Measurements from ENCODE around the gene KLHL29.

KLHL29 gene

DNA sequence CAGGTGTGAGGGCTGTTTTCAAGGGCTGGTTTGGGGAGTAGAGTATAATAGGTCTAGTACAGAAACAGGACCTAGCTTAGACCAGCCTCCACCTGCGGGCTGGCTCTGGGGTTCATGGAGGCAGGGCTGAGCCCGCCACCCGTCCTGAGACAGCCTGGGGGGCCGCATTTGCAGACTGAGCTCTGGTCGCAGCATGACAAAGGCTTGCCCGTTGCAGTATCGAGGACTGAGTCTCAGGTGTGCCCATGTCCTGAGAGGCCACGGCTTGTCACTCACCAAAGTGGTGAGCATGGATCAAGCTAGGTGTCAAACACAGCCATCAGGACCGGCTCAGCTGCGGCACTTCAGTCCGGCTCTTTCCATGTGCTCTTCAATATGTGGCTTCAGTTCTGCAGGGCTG lies 144.7 kb downstream of the KLHL29 start:
- TF ChIP-seq, protein P1, sequence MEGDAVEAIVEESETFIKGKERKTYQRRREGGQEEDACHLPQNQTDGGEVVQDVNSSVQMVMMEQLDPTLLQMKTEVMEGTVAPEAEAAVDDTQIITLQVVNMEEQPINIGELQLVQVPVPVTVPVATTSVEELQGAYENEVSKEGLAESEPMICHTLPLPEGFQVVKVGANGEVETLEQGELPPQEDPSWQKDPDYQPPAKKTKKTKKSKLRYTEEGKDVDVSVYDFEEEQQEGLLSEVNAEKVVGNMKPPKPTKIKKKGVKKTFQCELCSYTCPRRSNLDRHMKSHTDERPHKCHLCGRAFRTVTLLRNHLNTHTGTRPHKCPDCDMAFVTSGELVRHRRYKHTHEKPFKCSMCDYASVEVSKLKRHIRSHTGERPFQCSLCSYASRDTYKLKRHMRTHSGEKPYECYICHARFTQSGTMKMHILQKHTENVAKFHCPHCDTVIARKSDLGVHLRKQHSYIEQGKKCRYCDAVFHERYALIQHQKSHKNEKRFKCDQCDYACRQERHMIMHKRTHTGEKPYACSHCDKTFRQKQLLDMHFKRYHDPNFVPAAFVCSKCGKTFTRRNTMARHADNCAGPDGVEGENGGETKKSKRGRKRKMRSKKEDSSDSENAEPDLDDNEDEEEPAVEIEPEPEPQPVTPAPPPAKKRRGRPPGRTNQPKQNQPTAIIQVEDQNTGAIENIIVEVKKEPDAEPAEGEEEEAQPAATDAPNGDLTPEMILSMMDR (IDR thresholded peaks at IDR 0.05; ENCODE audit: low read depth, low read length, missing control alignments), result no peak
- no peak overlapping the region for H3K4me3 ChIP-seq (ENCODE audit: low read depth, low read length)
- no peak for DNase-seq (ENCODE audit: low read depth)

DNA sequence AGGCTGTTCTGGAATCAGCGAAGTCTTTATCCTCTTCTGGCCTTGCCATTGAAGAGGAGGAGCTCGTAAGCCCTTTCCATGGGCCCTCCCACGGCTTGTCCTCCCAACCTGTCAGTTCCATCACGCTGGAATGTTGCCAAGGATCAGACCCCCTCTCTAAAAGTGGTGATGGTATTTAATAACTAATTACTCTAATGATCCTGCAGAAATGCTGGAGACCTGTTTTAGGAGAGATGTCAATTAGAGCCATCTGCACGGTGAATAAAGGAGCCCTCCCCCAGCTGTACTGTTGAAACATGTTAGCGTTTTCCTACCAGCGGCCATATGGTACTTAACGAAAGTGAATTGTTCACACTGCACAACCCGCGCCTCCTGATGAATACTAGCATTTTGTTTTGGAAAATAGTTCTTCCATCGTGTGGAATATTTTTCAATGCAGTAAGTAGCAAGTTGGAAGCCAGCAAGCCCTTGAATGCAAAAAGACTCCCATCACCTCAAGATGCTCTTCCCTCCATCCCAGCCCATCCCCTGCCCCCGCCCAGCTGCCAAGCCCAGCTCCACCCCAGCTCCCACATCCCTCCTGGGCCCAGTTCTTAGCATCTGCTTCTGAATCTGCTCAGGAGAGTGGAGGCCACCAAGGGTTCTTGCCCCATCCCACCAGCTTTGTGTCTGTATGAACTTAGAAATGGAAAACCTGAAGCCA lies 145.4 kb downstream of the KLHL29 start:
- no peak for DNase-seq (ENCODE audit: low read depth)
- no peak overlapping the region for H3K4me3 ChIP-seq (ENCODE audit: low read depth, low read length)
- TF ChIP-seq, protein P1 (IDR thresholded peaks at IDR 0.05; ENCODE audit: low read depth, low read length, missing control alignments), result no peak

DNA sequence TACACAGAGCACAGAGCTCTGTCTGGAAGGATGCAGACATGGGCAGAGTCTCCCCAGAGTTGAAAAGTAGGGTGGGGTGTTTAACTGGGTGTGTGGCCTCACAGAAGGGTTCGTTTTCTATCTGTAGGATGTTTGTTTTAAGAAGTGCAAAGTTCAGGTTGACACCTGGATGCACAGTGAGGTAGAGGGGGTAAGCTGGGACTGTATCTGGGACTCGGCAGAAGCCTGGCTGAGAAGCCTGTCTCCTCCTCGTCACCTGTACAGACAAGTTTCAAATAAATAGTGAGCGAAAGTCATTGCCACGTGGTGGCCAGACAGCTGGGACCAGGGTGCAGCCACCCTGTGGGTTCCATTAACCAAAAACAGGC lies 145.9 kb downstream of the KLHL29 start:
- TF ChIP-seq, protein P1 (IDR thresholded peaks at IDR 0.05; ENCODE audit: low read depth, low read length, missing control alignments), result no peak
- H3K4me3 ChIP-seq (ENCODE audit: low read depth, low read length), result no peak overlapping the region
- no peak for DNase-seq (ENCODE audit: low read depth)

DNA sequence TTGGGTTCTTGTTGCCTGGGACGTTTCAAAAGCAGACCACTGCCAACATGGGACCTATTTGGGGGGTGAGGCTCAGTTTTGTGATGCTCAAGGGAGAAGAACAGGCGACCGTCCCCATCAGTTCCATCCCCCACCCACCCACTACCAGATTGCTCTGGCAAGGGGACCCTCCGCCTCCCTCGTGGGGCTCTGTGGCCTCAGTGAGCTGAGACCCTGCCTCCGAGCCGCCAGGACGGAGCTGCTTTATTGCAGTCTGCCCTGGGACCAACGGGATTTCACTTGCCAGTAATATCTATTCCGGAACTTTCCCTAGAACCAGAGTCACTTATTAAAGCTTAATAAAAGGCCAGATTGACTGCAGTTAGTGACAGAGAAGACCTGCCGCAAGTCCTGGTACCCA lies 146.3 kb downstream of the KLHL29 start:
- TF ChIP-seq, protein P1 (IDR thresholded peaks at IDR 0.05; ENCODE audit: low read depth, low read length, missing control alignments), result no peak
- no peak overlapping the region for H3K4me3 ChIP-seq (ENCODE audit: low read depth, low read length)
- DNase-seq (ENCODE audit: low read depth), result no peak

DNA sequence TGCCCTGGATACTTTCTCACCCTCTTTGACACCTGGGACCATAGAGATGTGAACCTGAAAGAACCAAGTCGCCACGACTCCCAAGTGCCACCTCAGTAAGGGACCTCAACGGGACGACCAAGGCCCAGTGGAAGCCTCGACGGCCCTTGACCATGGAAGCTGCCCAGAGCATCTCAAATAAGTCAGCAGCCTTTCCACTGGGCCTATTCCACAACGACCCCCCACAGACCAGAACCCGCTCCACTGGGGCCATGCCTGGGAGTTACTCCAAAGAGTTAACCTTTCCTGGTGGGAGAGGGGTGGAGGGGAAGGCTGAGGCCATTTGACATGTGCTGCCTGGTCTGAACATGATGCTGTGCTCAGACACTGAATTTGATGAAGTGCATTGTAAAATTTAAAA lies 146.9 kb downstream of the KLHL29 start:
- no peak for DNase-seq (ENCODE audit: low read depth)
- TF ChIP-seq, protein P1 (IDR thresholded peaks at IDR 0.05; ENCODE audit: low read depth, low read length, missing control alignments), result no peak
- H3K4me3 ChIP-seq (ENCODE audit: low read depth, low read length), result no peak overlapping the region

DNA sequence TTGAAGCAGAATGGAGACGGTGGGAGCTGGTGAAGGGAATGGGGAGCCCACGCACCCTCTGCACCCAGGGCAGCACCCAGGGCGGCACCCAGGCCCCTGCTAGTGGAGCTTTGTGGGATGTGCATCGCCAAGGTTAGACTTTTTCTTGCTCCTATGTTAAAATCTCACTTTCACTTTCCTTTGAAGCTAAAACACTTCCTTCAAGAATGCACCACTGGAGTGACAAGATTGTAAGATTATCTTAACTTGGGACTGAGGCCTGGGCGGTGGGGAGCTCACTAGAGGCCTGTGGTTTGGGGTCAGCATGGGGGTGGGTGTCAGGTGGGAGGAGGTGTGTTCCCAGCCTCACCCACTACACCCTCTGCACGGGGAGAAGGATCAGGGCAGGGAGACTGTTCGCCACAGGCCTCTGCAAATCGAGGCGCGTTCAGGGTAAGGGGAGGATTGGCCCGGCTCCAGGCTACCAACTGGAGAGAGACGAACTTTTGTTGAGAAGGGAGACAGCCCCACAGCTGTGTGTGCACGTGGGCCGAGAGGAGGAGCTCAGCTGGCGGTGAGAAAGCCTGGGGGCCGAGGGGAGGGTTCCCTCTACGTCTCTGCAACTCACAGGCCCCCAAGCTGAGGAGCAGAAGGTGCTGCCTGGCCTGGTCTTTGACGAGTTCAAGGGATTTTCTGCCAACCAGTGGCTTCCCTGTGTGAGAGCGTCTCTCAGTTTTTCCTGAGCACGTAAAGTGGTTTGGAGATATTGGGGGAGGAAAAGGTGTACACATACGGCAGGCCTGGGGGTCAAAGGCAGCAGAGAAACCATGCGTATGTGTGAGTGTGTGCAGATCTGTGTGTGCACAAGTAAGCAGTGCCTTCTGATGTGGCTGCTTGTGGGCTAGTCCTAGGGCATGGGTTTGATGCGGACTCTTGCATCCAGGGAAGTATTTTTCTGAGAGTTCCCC lies 147.7 kb downstream of the KLHL29 start:
- H3K4me3 ChIP-seq (ENCODE audit: low read depth, low read length), result no peak overlapping the region
- no peak for DNase-seq (ENCODE audit: low read depth)
- TF ChIP-seq, protein P1 (IDR thresholded peaks at IDR 0.05; ENCODE audit: low read depth, low read length, missing control alignments), result peak; percentile 10
